OCI-LY1 (cell line): ENCODE data around the gene TRPC4.

Experiments used
- H2AFZ ChIP-seq: fragments of 200-600 bp; sonication (generic), shearing (Covaris generic); 2 replicates; pipeline ENCODE4 v1.6.0; 2014; ENCODE audit warnings: antibody characterized with exemption, mild to moderate bottlenecking, low read length
- H3F3A ChIP-seq: fragments of 200-600 bp; sonication (generic), shearing (Covaris generic); 2 replicates; pipeline ENCODE4 v1.6.0; 2014; ENCODE audit warnings: mild to moderate bottlenecking, antibody characterized with exemption, low read length, moderate library complexity; ENCODE audit not compliant: insufficient read depth
- H3K27ac ChIP-seq: fragments of 200-600 bp; sonication (generic); 2 replicates; pipeline ENCODE4 v1.5.1; 2014; ENCODE audit warnings: low read length, mixed run types, mild to moderate bottlenecking, low read depth; ENCODE audit not compliant: poor library complexity, severe bottlenecking
- H3K27me3 ChIP-seq: fragments of 200-600 bp; sonication (generic); 2 replicates; pipeline ENCODE4 v1.6.0; 2014; ENCODE audit warnings: antibody characterized with exemption, mild to moderate bottlenecking, low read length, moderate library complexity; ENCODE audit not compliant: insufficient read depth
- H3K36me3 ChIP-seq: fragments of 200-600 bp; sonication (generic); 2 replicates; pipeline ENCODE4 v1.6.1; 2014; ENCODE audit warnings: mild to moderate bottlenecking, antibody characterized with exemption, low read length, moderate library complexity, mixed read lengths; ENCODE audit not compliant: insufficient read depth
- H3K4me1 ChIP-seq: fragments of 200-600 bp; sonication (generic); 2 replicates; pipeline ENCODE4 v1.5.1; 2014; ENCODE audit warnings: mild to moderate bottlenecking, low read length, moderate library complexity; ENCODE audit not compliant: insufficient read depth, severe bottlenecking
- H3K4me2 ChIP-seq: fragments of 200-600 bp; sonication (generic), shearing (Covaris generic); 2 replicates; pipeline ENCODE4 v1.6.1; 2014; ENCODE audit warnings: low read length
- H3K4me3 ChIP-seq: fragments of 200-600 bp; sonication (generic); 2 replicates; pipeline ENCODE4 v1.5.1; 2014; ENCODE audit warnings: low read length, low read depth, mild to moderate bottlenecking, mixed read lengths; ENCODE audit not compliant: poor library complexity, severe bottlenecking
- H3K79me2 ChIP-seq: fragments of 200-600 bp; shearing (Covaris generic); 2 replicates; pipeline ENCODE4 v1.6.1; 2016; ENCODE audit warnings: mixed run types, low read length, mixed read lengths; ENCODE audit not compliant: insufficient read depth
- H3K9ac ChIP-seq: fragments of 200-600 bp; sonication (generic), shearing (Covaris generic); 2 replicates; pipeline ENCODE4 v1.6.1; 2014; ENCODE audit warnings: mild to moderate bottlenecking, low read length, mixed read lengths
- H3K9me2 ChIP-seq: fragments of 200-600 bp; sonication (generic), shearing (Covaris generic); 2 replicates; pipeline ENCODE4 v1.6.1; 2014; ENCODE audit warnings: low read depth, mild to moderate bottlenecking, low read length, mixed read lengths
- H3K9me3 ChIP-seq: fragments of 200-600 bp; shearing (Covaris generic); 2 replicates; pipeline ENCODE4 v1.6.1; 2014; ENCODE audit warnings: low read length, mixed read lengths
- H4K20me1 ChIP-seq: fragments of 200-600 bp; sonication (generic), shearing (Covaris generic); 2 replicates; pipeline ENCODE4 v1.6.0; 2016; ENCODE audit warnings: mild to moderate bottlenecking, low read length; ENCODE audit not compliant: insufficient read depth
- EZH2 ChIP-seq: fragments of 200-600 bp; sonication (generic), shearing (Covaris generic); IDR thresholded peaks from 2 replicates; pipeline ENCODE4 v1.8.0; 2017; ENCODE audit warnings: borderline replicate concordance, mixed run types, mild to moderate bottlenecking, antibody characterized with exemption, low read length, moderate library complexity, mixed read lengths
- TF ChIP-seq, protein P1 (sequence below): fragments of 200-600 bp; sonication (generic), shearing (Covaris generic); IDR thresholded peaks from 2 replicates; pipeline ENCODE4 v1.5.1; 2017; ENCODE audit warnings: mild to moderate bottlenecking, antibody characterized with exemption, low read length, moderate library complexity, mixed read lengths

Gene TRPC4

DNA sequence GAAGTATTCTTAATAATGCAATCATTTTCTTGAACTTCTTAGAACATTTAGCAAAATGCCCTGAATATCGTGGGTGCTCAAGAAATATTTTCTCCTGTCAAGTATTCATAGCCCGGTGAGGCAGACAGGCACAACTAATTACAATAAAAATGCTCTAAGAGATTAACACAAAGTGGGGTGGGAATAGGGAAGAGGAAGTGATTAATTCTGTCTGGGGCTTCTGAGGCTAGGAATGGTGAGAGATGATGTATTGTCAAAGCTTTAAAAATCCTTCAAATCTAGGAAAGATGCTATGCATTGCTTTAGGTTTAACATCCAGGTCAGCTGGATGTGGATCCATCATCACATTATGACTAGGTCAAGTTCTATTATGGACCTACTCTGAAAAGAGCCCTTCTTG lies 204.2 kb downstream of the TRPC4 start:
- Histone ChIP-seq H3K4me2 (no peak overlapping the region), H3K27me3 (no peaks in the 10 kb centered on the region), H3K9me2 (no peaks in the 10 kb centered on the region), H3K9me3 (no peaks in the 10 kb centered on the region), H3K79me2 (no peaks in the 10 kb centered on the region), H3K27ac (no peak overlapping the region), H3K36me3 (no peaks in the 10 kb centered on the region), H3K4me1 (no peaks in the 10 kb centered on the region), H3K4me3 (no peak overlapping the region), H2AFZ (no peak overlapping the region), H3K9ac (no peak overlapping the region), H4K20me1 (no peaks in the 10 kb centered on the region), H3F3A (no peaks in the 10 kb centered on the region)
- TF ChIP-seq, protein P1, sequence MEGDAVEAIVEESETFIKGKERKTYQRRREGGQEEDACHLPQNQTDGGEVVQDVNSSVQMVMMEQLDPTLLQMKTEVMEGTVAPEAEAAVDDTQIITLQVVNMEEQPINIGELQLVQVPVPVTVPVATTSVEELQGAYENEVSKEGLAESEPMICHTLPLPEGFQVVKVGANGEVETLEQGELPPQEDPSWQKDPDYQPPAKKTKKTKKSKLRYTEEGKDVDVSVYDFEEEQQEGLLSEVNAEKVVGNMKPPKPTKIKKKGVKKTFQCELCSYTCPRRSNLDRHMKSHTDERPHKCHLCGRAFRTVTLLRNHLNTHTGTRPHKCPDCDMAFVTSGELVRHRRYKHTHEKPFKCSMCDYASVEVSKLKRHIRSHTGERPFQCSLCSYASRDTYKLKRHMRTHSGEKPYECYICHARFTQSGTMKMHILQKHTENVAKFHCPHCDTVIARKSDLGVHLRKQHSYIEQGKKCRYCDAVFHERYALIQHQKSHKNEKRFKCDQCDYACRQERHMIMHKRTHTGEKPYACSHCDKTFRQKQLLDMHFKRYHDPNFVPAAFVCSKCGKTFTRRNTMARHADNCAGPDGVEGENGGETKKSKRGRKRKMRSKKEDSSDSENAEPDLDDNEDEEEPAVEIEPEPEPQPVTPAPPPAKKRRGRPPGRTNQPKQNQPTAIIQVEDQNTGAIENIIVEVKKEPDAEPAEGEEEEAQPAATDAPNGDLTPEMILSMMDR, result no peak
- TF ChIP-seq EZH2, result no peak

DNA sequence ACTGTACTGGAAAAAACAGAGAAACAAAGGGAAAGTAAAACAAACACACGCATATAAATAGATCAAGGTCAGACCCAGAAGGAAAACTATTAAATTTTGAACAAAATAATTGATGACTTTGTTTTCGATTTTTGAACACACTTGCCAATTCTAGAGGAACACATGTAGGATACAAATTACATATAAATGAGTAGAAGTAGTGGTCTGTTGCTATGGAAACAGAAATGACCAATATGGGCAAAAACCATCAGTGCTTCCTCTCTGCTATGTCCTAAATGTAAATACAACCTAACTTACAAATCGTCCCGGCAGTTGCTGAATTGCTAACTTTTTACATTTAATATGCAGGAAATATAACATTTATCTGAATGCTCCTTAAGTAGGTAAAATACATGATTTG lies 205.8 kb downstream of the TRPC4 start:
- Histone ChIP-seq H3K9me2 (no peaks in the 10 kb centered on the region), H3K4me1 (no peaks in the 10 kb centered on the region), H3F3A (no peaks in the 10 kb centered on the region), H3K4me2 (no peak overlapping the region), H3K4me3 (no peak overlapping the region), H3K9me3 (no peaks in the 10 kb centered on the region), H3K27ac (no peak overlapping the region), H2AFZ (no peak overlapping the region), H4K20me1 (no peaks in the 10 kb centered on the region), H3K9ac (no peak overlapping the region), H3K27me3 (no peaks in the 10 kb centered on the region), H3K36me3 (no peaks in the 10 kb centered on the region), H3K79me2 (no peaks in the 10 kb centered on the region)
- no peak for TF ChIP-seq EZH2
- TF ChIP-seq, protein P1, result no peak

DNA sequence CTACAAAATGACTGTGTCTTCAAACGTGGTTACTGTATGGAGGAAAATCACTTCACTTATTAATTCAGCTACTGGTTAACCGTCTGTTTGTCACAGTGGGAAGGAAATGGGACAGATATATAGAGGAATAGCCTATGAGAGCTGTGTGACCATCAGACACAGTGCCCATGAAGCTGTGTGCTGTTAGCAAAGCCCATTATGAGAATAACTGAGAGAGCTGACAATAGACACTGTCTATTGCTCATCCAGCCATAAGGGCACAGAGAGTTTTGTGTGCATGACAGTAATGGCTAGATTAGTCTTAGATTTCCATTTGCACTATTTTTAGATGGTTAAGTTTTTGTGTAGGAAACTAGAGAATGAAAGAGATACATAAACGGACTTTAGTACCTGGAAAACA lies 206.9 kb downstream of the TRPC4 start:
- Histone ChIP-seq H3K9me3 (no peaks in the 10 kb centered on the region), H3K9me2 (no peaks in the 10 kb centered on the region), H3K4me1 (no peaks in the 10 kb centered on the region), H3F3A (no peaks in the 10 kb centered on the region), H3K27me3 (no peaks in the 10 kb centered on the region), H3K36me3 (no peaks in the 10 kb centered on the region), H4K20me1 (no peaks in the 10 kb centered on the region), H3K27ac (no peak overlapping the region), H3K4me2 (no peak overlapping the region), H3K9ac (no peak overlapping the region), H3K79me2 (no peaks in the 10 kb centered on the region), H3K4me3 (no peak overlapping the region), H2AFZ (no peak overlapping the region)
- TF ChIP-seq, protein P1, result no peak
- TF ChIP-seq EZH2, result no peak
